Inflammatory macrophage treated with lipopolysaccharide for 1 hour (primary cell): Measurements from ENCODE around the gene RMRP.
"Not testable (repeated sequence)": the region's sequence is repeated elsewhere in the genome, so short reads cannot be mapped to it uniquely, and the experiment has no call there.

Source experiments
- DNase-seq, 2 donors: peaks; one replicate each; pipeline ENCODE4 v3.0.0-alpha.2; 2020 to 2022

RMRP gene

DNA sequence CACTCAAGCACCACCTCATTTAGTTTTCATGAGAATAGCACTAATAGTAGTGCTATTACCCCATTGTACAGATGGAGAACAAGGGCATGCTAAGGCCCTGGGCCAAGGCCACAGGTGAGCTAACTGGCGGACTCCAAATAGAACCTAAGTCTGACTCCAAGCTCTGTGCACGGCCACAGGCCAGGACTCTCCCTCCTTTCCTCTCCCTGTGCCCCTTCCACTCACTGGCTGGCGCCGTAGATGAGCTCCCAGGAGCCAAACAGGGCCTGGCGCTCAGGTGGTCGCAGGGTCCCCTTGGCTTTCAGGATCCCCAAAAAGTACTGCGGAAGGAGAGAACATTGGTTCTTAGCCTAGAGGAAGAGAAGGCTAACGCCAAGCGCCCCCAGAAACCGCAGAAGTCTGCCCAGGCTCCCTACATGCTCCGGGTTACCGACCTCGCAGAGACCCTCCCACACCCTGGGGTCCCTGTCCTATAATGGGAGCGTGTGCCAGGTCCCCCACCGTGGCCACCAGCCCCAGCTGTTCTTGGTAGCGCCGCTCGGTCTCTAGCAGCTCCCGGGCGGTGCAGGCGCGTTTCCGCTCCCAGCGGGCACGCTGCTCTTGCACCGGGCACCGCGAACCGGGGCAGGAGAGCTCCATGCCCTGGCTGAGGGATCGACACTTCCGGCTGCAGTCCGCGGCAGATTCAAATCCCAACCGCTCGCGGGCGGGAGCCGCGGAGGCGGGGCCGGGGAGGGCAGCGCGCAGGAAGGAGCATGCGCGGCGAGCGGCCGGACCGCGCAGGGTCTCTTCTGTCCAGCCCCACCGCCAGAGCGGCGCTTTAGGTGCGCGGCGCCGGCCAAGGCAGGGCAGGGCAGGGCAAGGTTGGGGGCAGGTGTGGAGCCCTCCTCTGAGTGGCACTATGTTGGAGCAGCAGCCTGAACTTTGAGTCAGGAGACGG is 7.0 kb upstream of the RMRP start, which contains the start of gene ARHGEF39:
Gene ARHGEF39 (minus strand): TSS at position 665 of the 940 bp plus-strand sequence. CDS start 26 bp downstream, at position 639.
- peak; percentile 67 to 80 for DNase-seq

DNA sequence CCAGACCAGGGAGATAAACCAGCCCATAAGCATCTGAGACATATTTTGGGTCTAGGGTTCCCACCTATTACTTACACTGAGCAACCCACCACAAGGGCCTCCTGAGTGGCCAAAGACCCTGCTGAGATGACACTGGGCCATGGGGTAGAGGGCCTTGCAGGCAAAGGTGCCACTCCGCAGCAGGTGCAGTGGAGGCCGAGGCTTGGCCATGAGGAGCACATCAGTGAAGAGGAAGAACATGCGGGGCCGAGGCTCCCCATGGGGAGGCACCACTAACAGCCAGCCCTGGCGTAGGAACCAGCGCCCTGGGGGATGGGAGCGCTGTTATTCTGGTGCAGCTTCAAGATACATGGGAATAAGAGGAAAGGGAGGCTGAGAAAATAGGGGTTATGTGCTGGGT is 4.6 kb upstream of the RMRP start:
- no peak for DNase-seq

DNA sequence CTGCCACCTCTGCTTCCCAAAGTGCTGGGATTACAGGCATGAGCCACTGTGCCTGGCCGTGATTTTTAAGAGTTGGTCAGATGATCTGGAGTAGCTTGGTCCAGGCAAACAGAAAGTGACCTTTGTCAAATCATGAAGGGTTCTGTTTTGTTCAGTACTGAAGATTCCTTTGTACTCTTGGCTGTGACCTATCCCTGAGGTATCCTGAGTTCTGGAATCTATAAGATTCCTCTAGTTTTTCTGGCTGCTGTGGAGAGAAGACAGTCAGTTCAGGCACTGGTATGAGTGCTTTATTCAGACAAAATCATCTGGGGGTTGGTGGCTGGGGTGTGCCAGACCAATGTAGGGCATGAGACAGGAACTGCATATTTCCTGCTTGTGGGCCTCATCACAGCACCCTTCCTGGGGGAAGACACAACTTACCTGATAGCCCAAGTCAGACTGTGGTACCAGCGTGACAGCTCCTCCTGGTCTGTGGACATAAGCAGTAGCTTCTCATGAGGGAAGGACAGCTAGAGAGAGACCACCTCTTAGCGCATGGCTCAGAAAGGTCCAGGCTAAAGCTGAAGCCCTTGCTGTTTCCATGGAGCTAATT is 4.0 kb upstream of the RMRP start:
- no peak for DNase-seq

DNA sequence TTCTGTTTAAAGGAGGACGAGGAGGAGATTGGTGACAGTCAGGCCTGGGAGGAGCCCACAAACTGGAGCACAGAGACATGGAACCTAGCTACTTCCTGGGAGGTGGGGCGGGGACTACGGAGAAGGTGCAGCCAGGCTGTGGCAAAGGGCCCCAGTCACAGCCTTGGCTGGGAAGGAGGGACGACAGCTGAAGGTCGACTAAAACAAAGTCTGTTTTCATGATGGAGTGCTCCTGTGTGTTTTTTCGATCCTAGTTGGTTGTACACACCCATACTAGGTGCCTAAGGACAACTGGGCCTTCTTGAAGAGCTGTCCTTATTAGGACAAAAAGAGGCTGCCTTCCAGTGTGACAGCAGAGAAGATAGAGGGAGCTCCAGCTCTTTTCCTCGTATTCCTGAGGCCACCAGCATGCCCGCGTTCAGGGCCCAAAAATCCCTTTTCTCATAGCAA is 3.2 kb upstream of the RMRP start:
- no peak for DNase-seq

DNA sequence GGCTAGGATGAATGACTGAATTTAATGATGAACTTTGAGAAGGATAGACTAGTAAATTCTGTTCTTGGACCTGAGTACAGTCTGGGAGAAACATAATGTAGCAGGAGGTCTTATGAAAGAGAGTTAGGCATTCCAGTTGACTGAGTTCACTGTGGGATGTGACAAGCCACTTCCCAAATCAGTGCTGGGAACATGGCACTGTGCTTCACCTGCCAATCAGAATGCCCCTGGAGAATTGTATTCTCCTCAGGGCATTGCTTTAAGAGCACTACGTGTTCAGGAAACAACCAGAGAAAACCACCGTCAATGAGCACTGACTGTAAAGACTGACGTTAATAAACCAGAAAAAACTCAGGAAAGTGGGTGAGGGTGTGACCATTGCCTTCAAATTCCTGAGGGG is 1.5 kb upstream of the RMRP start:
- no peak for DNase-seq

DNA sequence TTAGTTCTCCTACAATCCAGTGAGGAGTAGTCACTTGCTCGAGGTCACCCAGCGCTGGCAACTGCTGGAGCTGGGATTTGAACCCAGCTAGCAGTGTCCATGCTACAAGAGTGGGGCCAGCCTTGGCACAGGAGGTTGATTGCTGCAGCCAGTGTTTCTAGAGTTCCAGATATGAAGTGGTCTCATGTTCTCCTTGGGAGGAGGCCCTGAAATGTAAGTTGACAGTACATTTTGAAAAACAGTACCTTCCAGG is 1.1 kb upstream of the RMRP start:
- DNase-seq, result peak; percentile 16 to 42

DNA sequence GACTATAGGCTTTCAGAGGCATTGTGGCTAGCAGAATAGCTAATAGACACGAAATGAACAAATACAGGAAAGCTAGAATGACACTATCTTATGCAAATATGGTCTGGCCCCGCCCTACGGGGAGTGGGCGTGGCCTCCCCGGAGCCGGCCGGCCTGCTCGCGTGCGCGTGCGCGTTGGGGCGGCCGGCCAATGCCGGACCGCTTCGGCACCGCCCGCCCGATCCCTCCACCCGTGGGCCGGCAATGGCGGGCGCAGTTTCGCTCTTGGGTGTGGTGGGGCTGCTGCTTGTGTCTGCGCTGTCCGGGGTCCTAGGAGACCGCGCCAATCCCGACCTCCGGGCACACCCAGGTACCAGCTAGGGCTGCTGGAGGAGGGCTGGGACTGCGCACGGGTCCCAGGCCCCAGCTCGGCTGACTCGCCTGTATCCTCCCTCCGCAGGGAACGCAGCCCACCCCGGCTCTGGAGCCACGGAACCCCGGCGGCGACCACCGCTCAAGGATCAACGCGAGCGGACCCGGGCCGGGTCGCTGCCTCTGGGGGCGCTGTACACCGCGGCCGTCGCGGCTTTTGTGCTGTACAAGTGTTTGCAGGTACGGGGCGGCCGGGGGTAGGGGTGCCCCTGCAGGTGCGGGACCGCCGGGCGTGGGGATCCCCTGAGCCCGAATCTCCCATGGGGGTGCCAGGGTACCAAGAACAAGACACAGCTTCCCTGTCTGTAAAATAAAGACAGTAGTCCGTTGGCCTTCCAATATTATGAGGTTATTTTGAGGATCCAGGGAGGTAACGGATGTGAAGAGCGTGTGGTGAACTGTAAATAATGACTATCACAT is 533 bp upstream of the RMRP start, which contains the start of gene CCDC107:
Gene CCDC107 (plus strand): TSS at position 156 of the 831 bp plus-strand sequence. CDS start 88 bp downstream, at position 244.
- peak; percentile 80 to 92 for DNase-seq

DNA sequence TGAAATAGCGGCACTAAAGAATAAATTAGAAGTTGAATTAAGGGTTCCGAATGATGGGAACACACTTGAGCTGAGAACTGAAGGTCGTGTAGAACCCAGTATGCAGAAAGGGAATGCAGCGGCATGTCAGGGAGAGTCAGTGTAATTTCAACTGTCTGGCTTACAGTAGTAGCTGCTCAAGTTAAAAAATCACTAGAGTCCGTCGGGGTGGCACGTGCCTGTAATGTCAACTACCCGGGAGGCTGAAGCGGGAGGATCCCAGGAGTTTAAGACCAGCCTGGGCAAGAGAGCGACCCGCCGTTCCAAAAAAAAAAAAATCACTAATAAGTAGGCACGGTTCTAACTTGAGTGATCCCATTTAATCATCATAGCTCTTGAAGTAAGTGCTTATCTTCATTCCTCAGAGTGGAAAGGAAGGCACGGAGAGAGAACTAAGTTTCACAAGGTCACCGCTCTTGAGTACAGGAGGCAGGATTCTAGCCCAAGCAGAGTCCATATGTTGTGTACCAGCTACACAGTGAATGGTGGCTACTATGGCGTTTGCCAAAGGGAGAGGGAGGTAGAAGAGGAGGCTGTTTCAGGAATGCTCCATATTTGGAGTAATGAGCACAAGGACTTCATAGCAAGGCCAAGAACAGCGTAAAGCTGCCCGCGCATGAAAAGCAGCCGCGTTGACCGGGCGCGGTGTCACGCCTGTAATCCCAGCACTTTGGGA is 831 bp downstream of the RMRP start:
- no peak for DNase-seq

DNA sequence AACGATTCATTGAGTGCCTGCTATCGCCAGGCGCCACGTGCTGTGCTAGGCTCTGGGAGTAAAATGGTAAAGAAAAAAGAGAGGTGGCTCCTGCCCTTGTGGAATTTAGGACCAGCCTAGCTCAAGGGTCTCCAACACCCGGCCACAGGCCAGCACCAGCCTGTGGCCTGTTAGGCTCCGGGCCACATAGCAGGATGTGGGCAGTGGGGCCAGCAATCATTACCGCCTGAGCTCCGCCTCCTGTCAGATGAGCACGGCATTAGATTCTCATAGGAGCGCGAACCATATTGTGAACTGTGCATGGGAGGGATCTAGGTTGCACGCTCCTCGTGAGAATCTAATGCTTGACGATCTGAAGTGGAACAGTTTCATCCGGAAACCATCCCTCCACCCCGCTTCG is 1.5 kb downstream of the RMRP start:
- no peak for DNase-seq

DNA sequence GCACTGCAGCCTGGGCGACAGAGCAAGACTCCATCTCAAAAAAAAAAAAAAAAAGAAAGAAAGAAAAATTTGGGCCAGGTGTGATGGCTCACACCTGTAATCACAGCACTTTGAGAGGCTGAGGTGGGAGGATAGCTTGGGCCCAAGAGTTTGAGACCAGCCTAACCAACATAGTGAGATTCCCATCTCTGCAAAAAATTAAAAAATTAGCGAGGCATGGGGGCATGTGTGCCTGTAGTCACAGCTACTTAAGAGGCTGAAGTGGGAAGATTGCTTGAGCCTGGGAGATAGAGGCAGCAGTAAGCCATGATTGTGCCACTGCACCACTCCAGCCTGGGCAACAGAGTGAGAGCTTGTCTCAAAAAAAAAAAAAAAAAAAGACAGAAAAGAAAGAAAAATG is 4.2 kb downstream of the RMRP start:
- no peak for DNase-seq

DNA sequence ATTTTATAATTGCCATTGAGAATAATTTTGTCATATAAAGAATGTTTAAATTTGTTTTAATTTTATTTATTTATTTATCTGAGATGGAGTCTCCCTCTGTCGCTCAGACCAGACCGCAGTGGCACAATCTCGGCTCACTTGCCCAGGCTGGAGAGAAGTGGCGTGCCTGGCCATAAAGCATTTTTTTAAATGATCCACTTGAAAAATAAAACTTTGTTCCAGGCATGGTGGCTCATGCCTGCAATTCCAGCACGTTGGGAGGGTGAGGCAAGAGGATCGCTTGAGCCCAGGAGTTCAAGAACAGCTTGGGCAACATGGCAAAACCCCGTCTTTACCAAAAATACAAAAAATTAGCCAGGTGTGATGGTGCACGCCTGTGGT is 5.0 kb downstream of the RMRP start:
- no peak for DNase-seq

DNA sequence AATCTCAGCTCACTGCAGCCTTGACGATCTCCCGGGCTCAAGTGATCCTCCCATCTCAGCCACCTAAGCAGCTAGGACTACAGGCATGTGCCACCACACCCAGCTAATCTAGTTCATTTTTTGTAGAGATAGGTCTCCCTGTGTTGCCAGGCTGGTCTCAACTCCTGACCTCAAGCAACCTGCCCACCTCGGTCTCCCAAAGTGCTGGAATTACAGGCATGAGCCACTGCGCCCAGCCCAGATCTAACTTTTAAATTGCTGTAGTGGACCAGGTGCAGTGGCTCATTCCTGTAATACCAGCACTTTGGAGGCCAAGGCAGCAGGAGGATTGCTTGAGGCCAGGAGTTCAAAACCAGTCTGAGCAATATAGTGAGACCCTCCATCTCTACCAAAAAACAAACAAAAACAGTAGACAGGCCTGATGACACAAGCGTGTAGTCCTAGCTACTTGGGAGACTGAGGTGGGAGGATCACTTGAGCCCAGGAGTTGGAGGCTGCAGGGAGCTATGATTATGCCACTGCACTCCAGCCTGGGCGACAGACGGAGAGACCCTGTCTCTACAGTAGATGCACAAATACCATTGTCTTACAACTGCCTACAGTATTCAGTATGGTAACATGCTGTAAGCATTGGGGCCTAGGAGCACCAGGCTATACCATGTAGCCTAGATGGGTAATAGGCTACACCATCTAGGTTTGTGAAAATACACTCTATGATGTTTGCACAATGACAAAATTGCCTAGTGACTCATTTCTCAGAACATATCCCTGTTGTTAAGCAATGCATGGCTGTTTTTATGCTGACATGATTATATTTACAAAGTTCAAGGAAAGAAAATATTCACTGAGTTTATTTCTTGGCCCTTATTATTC is 5.6 kb downstream of the RMRP start:
- peak; percentile 87 for DNase-seq

DNA sequence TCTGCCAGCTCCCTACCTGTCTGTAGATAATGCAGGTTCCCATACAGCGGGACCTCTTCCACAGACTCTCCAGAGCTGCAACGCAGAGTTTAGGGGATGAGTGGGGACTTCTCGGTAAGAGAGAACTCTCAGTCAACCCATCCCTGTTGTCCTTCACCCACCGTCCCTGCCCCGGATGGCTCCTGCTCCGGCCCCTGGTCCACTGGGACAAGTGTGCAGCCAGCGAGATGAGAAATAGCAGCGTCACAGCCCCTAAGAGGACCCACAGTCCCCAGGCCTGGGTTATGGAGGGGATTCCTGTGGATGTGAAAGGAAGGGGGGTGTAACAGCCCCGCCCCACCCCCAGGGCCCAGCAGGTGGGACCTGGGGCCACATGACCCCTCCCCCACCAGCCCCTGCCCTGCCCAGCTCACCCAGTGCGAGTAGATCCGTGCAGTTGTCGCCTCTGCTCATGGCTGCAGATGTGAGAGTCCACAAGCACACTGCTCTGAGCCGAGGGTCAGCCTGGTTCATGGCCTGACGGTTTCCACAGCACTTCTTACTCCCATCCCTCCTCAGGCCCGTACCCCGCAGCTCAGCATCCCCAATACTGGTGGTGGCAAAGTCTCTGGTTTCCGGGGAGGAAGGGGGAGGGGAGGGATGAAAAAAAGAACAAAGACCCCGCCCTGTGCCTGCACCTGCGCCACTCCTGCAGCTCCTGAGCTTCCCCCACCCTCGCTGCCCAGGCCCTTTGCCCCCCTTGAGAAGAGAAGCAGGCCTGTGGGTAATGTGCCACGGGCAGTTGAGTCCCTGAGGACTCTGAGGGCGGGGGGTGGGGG is 7.3 kb downstream of the RMRP start, which contains the start of gene SIT1:
Gene SIT1 (minus strand): TSS at position 591 of the 818 bp plus-strand sequence. CDS start 78 bp downstream, at position 513.
- no peak for DNase-seq

DNA sequence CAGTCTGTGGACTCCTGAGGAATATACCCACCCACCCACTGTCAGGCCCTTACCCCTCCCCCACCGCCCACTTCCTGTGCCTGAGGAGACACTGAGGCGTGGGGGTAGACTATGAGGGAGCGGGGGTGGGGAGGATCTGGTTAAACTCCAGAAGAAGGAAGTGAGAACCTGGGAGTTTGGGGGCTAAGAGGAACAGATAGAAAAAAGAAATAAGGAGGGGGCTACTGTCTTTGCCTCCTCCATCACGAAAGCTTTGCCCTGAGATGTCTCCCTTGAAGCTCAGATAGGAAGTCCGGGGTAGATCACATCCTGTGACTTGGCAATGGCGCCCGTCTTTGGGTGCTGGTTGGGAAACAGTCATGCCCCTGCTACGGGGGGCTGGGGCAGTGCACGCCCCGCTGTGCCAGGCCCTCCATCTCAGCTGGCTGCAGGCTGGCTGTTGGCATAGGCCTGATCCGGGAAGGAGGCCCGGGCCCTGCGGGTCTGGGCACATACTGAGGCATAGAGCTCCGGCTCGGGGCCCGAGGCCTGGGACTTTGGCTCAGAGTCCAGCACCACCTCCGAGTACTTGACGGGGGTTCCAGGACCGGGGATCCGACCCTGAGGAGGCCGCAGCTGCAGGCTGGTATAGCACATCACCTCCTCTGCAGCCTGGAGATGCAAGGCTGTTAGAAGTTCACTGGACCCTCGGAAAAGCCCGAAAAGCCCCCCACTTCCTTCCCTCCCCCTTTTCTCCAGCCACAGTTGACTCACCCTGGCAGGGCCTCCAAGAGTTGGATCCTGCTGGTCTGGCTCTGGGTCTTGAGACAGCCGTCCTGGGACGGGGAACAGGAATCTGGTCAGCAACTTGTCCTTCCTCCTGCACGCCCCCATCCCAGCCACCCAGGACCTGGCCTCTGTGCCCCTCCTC is 8.1 kb downstream of the RMRP start:
- DNase-seq, result peak in 1 of 2 donors; percentile 58

DNA sequence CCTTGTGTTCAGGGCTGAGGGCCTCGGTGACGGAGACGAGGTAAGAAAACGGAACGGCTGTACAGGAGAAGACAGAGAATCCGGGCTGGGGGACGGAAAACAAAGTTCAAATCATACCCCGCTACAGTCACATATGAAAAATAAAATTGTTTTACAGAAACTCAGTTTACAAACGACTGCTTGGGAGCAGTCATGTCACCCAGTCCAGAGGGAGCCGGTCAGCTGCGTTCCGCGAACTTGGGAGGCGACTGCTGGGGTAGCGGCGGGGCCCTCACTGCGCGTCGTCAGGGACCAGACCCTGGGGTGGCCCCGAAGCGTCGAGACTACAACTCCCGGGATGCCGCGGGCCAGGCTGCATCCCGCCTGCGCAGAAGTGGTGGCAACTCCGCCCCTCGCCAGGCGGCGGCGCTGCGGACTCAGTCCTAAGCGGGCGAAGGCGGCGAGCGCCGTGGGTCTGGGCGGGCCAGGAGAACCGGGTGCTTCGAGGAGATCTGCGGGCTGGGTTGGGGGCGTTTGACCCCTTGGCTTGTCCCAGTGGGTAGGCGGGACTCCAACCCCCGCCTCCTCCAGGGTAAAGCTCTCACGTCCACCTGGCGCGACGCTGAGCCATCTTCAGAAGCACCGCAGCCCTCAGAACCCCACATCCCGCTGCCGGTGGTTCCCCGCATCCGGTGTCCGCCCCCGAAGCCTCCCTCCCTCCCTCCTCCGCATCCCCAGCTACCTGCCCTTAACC is 11.1 kb downstream of the RMRP start:
- peak; percentile 83 to 95 for DNase-seq

DNA sequence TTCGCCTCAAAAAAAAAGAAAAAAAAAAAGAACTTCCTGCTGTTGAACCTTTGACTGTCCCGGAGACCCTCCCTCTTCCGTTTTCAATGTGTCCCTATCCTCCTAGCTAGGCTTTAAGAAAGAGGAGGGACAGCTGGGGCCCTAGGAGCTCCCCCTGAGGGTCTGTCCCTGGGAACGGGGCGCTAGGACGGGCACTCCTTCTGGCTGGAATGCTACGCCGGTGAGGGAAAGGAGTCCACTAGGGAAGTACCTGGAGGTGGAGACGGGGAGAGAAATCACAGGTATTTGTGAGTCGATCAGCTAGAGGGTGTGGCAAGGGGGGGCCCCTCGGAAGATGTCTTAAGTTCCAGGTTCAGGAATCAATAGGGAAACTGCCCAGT is 11.7 kb downstream of the RMRP start:
- DNase-seq, result no peak

DNA sequence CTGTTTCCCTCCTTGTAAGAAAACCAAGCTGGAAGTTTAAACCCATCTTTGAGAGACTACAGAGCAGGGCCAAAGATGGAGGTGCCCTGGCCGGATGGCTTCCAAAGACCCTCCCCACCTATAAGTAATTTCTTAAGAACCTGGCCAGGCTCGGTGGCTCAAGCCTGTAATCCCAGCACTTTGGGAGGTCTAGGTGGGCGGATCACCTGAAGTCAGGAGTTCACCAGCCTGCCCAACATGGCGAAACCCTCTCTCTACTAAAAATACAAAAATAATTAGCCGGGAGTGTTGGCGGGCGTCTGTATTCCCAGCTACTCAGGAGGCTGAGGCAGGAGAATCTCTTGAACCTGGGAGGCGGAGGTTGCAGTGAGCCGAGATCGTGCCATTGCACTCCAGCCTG is 12.1 kb downstream of the RMRP start:
- not testable (repeated sequence) for DNase-seq

DNA sequence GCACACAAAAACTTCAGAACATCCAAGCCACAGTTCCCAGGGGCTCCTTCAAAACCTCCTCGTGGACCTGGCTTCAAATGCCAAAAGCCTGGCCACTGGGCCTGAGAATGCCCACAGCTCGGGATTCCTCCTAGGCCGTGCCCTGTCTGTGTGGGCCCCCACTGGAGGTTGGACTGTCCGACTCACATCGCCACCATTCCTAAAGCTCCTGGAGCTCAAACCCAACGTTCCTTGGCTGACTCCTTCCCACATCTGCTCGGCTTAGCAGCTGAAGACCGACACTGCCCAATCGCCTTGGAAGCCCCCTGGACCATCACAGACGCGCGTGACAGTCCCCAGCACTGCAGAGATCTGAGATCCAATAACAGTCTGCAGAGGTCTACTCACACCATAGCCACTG is 14.8 kb downstream of the RMRP start:
- no peak for DNase-seq

DNA sequence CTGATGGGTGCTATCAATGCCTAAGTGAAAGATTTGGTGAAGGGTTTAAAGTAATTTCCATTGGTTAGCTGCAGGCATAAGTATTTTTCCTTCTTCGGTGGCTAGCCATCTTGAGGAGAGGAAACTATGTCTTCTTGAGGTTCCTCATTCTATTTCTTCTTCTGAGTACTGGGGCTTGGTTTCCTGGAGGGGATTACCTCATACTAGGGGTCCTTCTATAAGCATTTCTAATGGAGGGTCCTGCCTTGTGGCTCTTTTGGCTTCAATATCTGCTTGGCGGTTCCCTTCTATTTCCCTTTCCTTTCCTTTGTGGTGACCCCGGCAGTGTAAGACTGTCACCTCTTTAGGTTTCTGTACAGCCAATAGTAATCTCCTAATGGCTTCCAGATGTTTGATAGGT is 16.3 kb downstream of the RMRP start:
- not testable (repeated sequence) for DNase-seq
